ENCODE data around the gene MYCN.

DNA sequence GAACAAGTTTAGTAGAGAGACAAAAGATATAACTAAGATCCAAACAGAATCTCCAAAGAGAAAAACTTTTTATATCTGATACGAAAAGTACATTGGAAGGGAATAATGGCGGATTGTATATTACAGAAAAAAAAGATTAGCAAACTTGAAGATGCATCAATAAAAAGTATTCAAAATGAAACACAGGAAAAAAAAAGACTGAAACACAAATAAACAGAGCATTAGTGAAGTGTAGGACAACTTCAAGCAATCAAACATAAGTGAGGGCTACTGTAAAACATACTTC lies 41.1 kb upstream of the MYCN start:
- TF ChIP-seq EZH2 (IDR thresholded peaks at IDR 0.05; ENCODE audit: borderline replicate concordance, low read length): no peak
- TF ChIP-seq, protein P1, sequence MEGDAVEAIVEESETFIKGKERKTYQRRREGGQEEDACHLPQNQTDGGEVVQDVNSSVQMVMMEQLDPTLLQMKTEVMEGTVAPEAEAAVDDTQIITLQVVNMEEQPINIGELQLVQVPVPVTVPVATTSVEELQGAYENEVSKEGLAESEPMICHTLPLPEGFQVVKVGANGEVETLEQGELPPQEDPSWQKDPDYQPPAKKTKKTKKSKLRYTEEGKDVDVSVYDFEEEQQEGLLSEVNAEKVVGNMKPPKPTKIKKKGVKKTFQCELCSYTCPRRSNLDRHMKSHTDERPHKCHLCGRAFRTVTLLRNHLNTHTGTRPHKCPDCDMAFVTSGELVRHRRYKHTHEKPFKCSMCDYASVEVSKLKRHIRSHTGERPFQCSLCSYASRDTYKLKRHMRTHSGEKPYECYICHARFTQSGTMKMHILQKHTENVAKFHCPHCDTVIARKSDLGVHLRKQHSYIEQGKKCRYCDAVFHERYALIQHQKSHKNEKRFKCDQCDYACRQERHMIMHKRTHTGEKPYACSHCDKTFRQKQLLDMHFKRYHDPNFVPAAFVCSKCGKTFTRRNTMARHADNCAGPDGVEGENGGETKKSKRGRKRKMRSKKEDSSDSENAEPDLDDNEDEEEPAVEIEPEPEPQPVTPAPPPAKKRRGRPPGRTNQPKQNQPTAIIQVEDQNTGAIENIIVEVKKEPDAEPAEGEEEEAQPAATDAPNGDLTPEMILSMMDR (IDR thresholded peaks at IDR 0.05; ENCODE audit: low read length): no peak

All from OCI-LY1 (cell line).